ENCODE data around the gene PEX14.
"Not testable (repeated sequence)": the region's sequence is repeated elsewhere in the genome, so short reads cannot be mapped to it uniquely, and the experiment has no call there.

PEX14 gene

GRCh38 chr1:10472220-10473144, 2.3 kb upstream of the PEX14 start, which contains the start of gene DFFA:
DFFA (minus strand) TSS chr1:10472529; CDS start chr1:10472458, 71 bp downstream.
- H3K79me2 ChIP-seq (ENCODE audit: insufficient read depth, low read length): peaks cover 8% of the 10 kb centered on the region; the same call in 1 of the 2 replicates
- H3K27me3 ChIP-seq (ENCODE audit: insufficient read depth, low read length): no peaks in the 10 kb centered on the region
- H3K9ac ChIP-seq (ENCODE audit: low read length): peak within 1 kb of the TSS; percentile 76
- no peaks in the 10 kb centered on the region for H4K20me1 ChIP-seq (ENCODE audit: insufficient read depth, low read length)
- H3K9me2 ChIP-seq (ENCODE audit: low read depth, low read length): no peaks in the 10 kb centered on the region
- peak within 1 kb of the TSS; percentile 71 for H2AFZ ChIP-seq (ENCODE audit: low read length)
- peaks cover 18% of the 10 kb centered on the region for H3K36me3 ChIP-seq (ENCODE audit: insufficient read depth, low read length)
- H3K4me1 ChIP-seq (ENCODE audit: insufficient read depth, low read length, severe bottlenecking): peaks cover 43% of the 10 kb centered on the region
- H3F3A ChIP-seq (ENCODE audit: insufficient read depth, low read length): no peaks in the 10 kb centered on the region
- H3K4me3 ChIP-seq (ENCODE audit: low read depth, low read length, poor library complexity, severe bottlenecking): peak within 1 kb of the TSS; percentile 83
- peak within 1 kb of the TSS; percentile 92 for H3K27ac ChIP-seq (ENCODE audit: low read depth, low read length, poor library complexity, severe bottlenecking)
- TF ChIP-seq CTCF (IDR thresholded peaks at IDR 0.05; ENCODE audit: low read length) (no peak), EZH2 (IDR thresholded peaks at IDR 0.05; ENCODE audit: borderline replicate concordance, low read length) (no peak)
- no peaks in the 10 kb centered on the region for H3K9me3 ChIP-seq (ENCODE audit: low read length)
- H3K4me2 ChIP-seq (ENCODE audit: low read length): peak within 1 kb of the TSS; percentile 80

- TF ChIP-seq CTCF (IDR thresholded peaks at IDR 0.05; ENCODE audit: low read length) (no peak), EZH2 (IDR thresholded peaks at IDR 0.05; ENCODE audit: borderline replicate concordance, low read length) (no peak)
- peak overlapping the region; percentile 80 for H3K4me2 ChIP-seq (ENCODE audit: low read length)
- no peaks in the 10 kb centered on the region for H3K27me3 ChIP-seq (ENCODE audit: insufficient read depth, low read length)
- peaks cover 11% of the 10 kb centered on the region for H3K36me3 ChIP-seq (ENCODE audit: insufficient read depth, low read length)
- H3K27ac ChIP-seq (ENCODE audit: low read depth, low read length, poor library complexity, severe bottlenecking): peak overlapping the region; percentile 92
- H4K20me1 ChIP-seq (ENCODE audit: insufficient read depth, low read length): no peaks in the 10 kb centered on the region
- H3K9me3 ChIP-seq (ENCODE audit: low read length): no peaks in the 10 kb centered on the region
- no peaks in the 10 kb centered on the region for H3K9me2 ChIP-seq (ENCODE audit: low read depth, low read length)
- no peaks in the 10 kb centered on the region for H3F3A ChIP-seq (ENCODE audit: insufficient read depth, low read length)
- H3K4me1 ChIP-seq (ENCODE audit: insufficient read depth, low read length, severe bottlenecking): peaks cover 43% of the 10 kb centered on the region
- peak overlapping the region; percentile 83 for H3K4me3 ChIP-seq (ENCODE audit: low read depth, low read length, poor library complexity, severe bottlenecking)
- H2AFZ ChIP-seq (ENCODE audit: low read length): peak overlapping the region; percentile 71
- peaks cover 8% of the 10 kb centered on the region; the same call in 1 of the 2 replicates for H3K79me2 ChIP-seq (ENCODE audit: insufficient read depth, low read length)
- peak overlapping the region; percentile 70 for H3K9ac ChIP-seq (ENCODE audit: low read length)
These were observed 1.5 kb upstream of the PEX14 start for GRCh38 chr1:10473145-10473765.

- not testable (repeated sequence) for H3K79me2 ChIP-seq (ENCODE audit: insufficient read depth, low read length); H3K9me2 ChIP-seq (ENCODE audit: low read depth, low read length)
These were observed 489 bp upstream of the PEX14 start for GRCh38 chr1:10474309-10474612.

More at GRCh38 chr1:10474309-10474612, 489 bp upstream of the PEX14 start:
- not testable (repeated sequence) for H3K27me3 ChIP-seq (ENCODE audit: insufficient read depth, low read length); H3K9me3 ChIP-seq (ENCODE audit: low read length); H3K9ac ChIP-seq (ENCODE audit: low read length); H2AFZ ChIP-seq (ENCODE audit: low read length); H3K36me3 ChIP-seq (ENCODE audit: insufficient read depth, low read length); H3F3A ChIP-seq (ENCODE audit: insufficient read depth, low read length); H4K20me1 ChIP-seq (ENCODE audit: insufficient read depth, low read length)
- Histone ChIP-seq H3K4me1 (ENCODE audit: insufficient read depth, low read length, severe bottlenecking) (peaks cover 43% of the 10 kb centered on the region), H3K4me2 (ENCODE audit: low read length) (peak overlapping the region; percentile 83), H3K4me3 (ENCODE audit: low read depth, low read length, poor library complexity, severe bottlenecking) (peak overlapping the region; percentile 97), H3K27ac (ENCODE audit: low read depth, low read length, poor library complexity, severe bottlenecking) (peak overlapping the region; percentile 92)
